NCI-H1092 treated with DMSO at 0.1 percent for 48 hours (cell line): ENCODE results near the gene VWA8.
"Not testable (repeated sequence)": the region's sequence is repeated elsewhere in the genome, so short reads cannot be mapped to it uniquely, and the experiment has no call there.

Experiments
- DNase-seq: peaks from one replicate; lab custom pipeline; 2025; lab: John Stamatoyannopoulos, UW

The VWA8 gene

GRCh38 chr13:41851351-41851750 is 109.6 kb downstream of the VWA8 start:
- DNase-seq, result no peak

GRCh38 chr13:41848435-41849255 is 112.3 kb downstream of the VWA8 start:
- no peak for DNase-seq

GRCh38 chr13:41847216-41847615 is 113.7 kb downstream of the VWA8 start:
- no peak for DNase-seq

- DNase-seq, result no peak
Observed at GRCh38 chr13:41842036-41842620, 118.8 kb downstream of the VWA8 start.

GRCh38 chr13:41837629-41838028 is 123.3 kb downstream of the VWA8 start:
- no peak for DNase-seq

GRCh38 chr13:41835871-41836270 is 125.0 kb downstream of the VWA8 start:
- no peak for DNase-seq

- DNase-seq, result not testable (repeated sequence)
Observed at GRCh38 chr13:41834697-41835096, 126.2 kb downstream of the VWA8 start.

- no peak for DNase-seq
Observed at GRCh38 chr13:41833831-41834230, 127.1 kb downstream of the VWA8 start.

GRCh38 chr13:41833201-41833600 is 127.7 kb downstream of the VWA8 start:
- DNase-seq, result no peak

GRCh38 chr13:41827507-41828213 is 133.2 kb downstream of the VWA8 start:
- DNase-seq, result no peak

- DNase-seq, result no peak
Observed at GRCh38 chr13:41825691-41826090, 135.2 kb downstream of the VWA8 start.

GRCh38 chr13:41823476-41823875 is 137.4 kb downstream of the VWA8 start:
- DNase-seq, result no peak

GRCh38 chr13:41822560-41822959 is 138.3 kb downstream of the VWA8 start:
- no peak for DNase-seq

- no peak for DNase-seq
Observed at GRCh38 chr13:41821238-41821594, 139.7 kb downstream of the VWA8 start.

- DNase-seq, result no peak
Observed at GRCh38 chr13:41820581-41821237, 140.2 kb downstream of the VWA8 start.

GRCh38 chr13:41816057-41816456 is 144.9 kb downstream of the VWA8 start:
- DNase-seq, result no peak

- DNase-seq, result no peak
Observed at GRCh38 chr13:41813426-41813825, 147.5 kb downstream of the VWA8 start.

- DNase-seq, result no peak
Observed at GRCh38 chr13:41812851-41813250, 148.1 kb downstream of the VWA8 start.

- no peak for DNase-seq
Observed at GRCh38 chr13:41812237-41812636, 148.7 kb downstream of the VWA8 start.

- no peak for DNase-seq
Observed at GRCh38 chr13:41811588-41812021, 149.3 kb downstream of the VWA8 start.

GRCh38 chr13:41809962-41810361 is 150.9 kb downstream of the VWA8 start:
- no peak for DNase-seq

GRCh38 chr13:41803445-41803735 is 157.5 kb downstream of the VWA8 start:
- not testable (repeated sequence) for DNase-seq
